Body of pancreas (tissue), 4 donors: Measurements from ENCODE around the gene GRHL1.

ENCODE experiments used
- CTCF ChIP-seq, 7 experiments: fragments of 450-650 bp in 4 of 7; fragments of 200-600 bp in 3 of 7; sonication (generic) in 3 of 7; IDR thresholded peaks; one replicate each; pipeline ENCODE4 v1.5.1; 2016 to 2019; ENCODE audit warnings: antibody characterized with exemption in 7 of 7
- POLR2A ChIP-seq, 3 donors: fragments of 450-650 bp; IDR thresholded peaks; one replicate each; pipeline ENCODE4 v1.6.1; 2016; ENCODE audit warnings: antibody characterized with exemption in 3 of 3, mild to moderate bottlenecking in 2 of 3

- TF ChIP-seq CTCF (IDR thresholded peaks at IDR 0.05) (no peak), POLR2A (IDR thresholded peaks at IDR 0.05) (no peak)
Observed at GRCh38 chr2:9909106-9909505, 42.4 kb upstream of the GRHL1 start.
